GM18511 (cell line): ENCODE data around the gene IQGAP3.
A peak's percentile ranks its signal among the peaks of the same experiment; 100 is the strongest.
"Not testable (repeated sequence)": the region's sequence is repeated elsewhere in the genome, so short reads cannot be mapped to it uniquely, and the experiment has no call there.

ENCODE experiments used
- ATAC-seq: cut with Tn5 transposase; IDR thresholded peaks from one replicate; pipeline ENCODE4 v1.9.1; 2021; ENCODE audit warnings: mild to moderate bottlenecking, moderate library complexity; ENCODE audit not compliant: unreplicated experiment

Gene IQGAP3, protein sequence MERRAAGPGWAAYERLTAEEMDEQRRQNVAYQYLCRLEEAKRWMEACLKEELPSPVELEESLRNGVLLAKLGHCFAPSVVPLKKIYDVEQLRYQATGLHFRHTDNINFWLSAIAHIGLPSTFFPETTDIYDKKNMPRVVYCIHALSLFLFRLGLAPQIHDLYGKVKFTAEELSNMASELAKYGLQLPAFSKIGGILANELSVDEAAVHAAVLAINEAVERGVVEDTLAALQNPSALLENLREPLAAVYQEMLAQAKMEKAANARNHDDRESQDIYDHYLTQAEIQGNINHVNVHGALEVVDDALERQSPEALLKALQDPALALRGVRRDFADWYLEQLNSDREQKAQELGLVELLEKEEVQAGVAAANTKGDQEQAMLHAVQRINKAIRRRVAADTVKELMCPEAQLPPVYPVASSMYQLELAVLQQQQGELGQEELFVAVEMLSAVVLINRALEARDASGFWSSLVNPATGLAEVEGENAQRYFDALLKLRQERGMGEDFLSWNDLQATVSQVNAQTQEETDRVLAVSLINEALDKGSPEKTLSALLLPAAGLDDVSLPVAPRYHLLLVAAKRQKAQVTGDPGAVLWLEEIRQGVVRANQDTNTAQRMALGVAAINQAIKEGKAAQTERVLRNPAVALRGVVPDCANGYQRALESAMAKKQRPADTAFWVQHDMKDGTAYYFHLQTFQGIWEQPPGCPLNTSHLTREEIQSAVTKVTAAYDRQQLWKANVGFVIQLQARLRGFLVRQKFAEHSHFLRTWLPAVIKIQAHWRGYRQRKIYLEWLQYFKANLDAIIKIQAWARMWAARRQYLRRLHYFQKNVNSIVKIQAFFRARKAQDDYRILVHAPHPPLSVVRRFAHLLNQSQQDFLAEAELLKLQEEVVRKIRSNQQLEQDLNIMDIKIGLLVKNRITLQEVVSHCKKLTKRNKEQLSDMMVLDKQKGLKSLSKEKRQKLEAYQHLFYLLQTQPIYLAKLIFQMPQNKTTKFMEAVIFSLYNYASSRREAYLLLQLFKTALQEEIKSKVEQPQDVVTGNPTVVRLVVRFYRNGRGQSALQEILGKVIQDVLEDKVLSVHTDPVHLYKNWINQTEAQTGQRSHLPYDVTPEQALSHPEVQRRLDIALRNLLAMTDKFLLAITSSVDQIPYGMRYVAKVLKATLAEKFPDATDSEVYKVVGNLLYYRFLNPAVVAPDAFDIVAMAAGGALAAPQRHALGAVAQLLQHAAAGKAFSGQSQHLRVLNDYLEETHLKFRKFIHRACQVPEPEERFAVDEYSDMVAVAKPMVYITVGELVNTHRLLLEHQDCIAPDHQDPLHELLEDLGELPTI (N-terminal part only)

DNA sequence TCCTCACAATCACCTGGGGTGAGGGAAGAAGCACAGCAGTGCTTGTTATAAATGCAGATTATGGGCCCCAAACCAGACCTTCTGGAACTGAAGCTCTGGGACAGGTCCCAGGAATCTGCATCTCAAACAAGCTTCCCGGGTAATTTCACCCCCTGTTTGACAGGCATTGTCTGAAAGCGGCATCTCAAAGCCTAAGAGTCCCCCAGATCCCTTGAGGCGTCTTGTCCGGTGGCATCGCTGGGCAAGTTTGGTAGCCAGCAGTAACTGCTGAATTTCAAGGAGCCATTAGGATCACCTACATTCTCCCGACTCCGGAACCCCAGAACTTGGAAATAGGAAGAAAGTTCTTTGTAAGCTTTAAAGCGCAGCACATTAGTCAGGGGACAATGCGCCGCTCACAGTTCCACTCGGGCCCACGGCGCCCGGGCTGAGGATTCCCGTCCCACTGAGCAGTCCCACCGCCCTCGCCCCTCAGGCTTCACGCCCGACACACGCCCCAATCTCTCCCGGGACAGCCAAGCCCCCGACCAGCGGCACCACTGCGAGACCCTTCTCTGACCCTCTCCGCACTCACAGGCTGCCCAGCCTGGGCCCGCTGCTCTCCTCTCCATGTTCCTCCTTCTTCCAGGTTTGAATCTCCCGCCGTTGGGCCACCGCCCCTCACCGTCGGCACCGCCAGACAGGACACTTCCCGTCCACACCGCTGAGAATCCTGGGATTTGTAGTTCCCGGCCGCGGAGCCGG, at the start of gene IQGAP3:
Gene IQGAP3, minus strand, starts transcription at position 647 of the 744 bp plus-strand sequence. Its CDS starts 36 bp downstream, at position 611.
- peak; percentile 76 for ATAC-seq

- ATAC-seq, result no peak
Observed at GRCh38 chr1:156619582-156619955, 47.2 kb upstream of the IQGAP3 start.

DNA sequence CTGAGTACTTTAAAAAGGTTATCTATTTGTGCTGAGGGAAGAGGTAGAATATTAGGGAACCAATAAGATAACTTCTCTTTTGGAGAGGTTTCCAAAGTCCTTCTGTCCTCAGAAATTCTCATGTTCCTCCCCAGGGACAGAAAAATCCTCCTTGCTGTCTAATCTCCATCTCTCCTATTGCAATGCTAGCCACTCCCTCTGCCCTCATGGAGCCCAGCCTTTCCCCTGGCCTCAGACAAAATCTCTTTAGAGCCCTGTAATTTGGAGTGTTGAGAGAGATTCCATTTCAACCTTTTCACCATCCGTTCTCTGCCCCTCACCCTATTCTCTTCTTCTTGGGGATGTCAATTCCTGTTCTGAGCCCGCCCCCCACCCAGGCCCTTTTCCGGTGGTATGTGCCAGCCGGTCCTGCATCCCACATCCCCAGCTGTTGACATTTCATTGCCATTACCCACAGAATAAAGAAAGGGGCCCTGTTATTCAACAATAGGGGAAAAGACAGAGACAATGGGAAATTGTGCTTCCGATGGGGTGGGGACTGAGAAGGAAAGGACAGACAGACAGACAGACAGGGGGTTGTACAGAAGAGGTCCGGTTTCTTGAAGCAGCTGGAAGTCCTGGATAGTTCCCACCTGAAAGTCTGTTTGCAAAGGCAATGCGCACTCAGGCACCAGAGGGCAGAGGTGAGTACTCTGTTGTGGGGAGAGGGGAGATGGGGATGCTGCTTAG, 46.7 kb upstream of the IQGAP3 start, which contains the start of gene HAPLN2:
Gene HAPLN2, plus strand, starts transcription at position 563 of the 729 bp plus-strand sequence. CDS start 4,076 bp downstream, outside the sequence.
- no peak for ATAC-seq

- ATAC-seq, result no peak
Observed at GRCh38 chr1:156616463-156616862, 44.1 kb upstream of the IQGAP3 start.

GRCh38 chr1:156615946-156616345, 43.6 kb upstream of the IQGAP3 start:
- no peak for ATAC-seq

DNA sequence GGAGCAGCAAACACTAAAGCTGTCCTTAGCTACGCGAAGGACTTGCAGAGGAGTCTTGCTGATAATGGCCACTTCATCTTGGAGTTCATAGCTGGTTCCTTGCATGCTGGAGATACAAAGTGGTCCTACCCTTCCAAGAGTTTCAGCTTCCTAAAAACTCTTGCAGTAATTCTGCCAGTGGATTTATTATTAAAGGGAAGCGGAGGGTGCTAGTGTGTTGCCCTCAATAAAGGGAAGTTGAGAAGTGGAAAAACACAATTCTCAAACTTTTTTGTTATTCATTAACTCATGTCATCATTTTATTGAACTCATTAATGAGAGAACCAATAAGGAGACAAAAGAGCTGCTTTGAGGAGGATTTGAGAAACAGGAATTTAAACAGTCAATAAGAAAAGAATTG, 40.3 kb upstream of the IQGAP3 start:
- ATAC-seq, result no peak

- ATAC-seq, result not testable (repeated sequence)
Observed at GRCh38 chr1:156610072-156610471, 37.7 kb upstream of the IQGAP3 start.

DNA sequence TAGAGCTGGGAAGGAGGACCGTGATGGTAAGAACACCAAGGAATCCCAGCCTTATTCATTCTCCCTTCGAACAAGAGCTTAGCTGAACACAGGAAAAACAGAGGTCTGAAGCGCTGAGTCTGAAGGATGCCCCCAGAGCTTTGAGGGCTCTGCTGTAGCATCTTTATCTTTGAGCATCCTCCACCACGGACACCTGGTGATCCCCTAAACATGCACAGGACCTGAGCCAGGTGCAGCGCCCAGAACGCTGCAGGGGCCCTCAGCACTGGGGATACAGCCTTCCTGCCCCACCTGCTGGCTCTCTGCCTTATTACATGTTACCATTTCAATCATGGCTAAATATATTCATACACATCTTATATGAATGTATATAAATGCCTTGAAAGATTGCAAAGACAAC, 36.6 kb upstream of the IQGAP3 start:
- ATAC-seq, result no peak

DNA sequence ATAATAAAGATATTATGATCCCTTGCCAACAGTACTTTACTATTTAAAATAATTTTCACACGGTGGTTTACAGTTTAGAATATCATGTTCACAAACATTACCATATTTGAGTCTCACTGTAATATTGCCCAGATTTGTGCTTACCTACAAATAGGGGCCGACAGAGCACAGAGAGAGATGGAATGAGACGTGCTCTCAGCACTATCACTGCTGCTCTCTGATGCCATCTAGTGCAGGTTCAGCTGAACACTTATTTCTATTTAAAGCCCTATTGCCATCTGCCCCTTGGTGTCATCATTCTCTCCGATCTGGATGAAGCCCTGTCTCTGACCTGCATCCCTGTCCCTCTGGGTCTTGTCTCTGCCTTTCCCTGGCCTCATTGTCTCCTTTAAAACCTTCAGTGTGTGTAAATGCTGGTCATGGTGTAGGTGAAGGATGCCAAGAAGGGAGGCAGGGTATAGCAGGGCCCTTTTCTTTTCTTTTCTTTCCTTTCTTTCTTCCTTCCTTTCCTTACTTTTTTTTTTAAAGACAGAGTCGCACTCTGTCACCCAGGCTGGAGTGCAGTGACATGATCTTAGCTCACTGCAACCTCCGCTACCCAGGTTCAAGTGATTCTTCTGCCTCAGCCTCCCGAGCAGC, 35.8 kb upstream of the IQGAP3 start:
- ATAC-seq, result no peak

DNA sequence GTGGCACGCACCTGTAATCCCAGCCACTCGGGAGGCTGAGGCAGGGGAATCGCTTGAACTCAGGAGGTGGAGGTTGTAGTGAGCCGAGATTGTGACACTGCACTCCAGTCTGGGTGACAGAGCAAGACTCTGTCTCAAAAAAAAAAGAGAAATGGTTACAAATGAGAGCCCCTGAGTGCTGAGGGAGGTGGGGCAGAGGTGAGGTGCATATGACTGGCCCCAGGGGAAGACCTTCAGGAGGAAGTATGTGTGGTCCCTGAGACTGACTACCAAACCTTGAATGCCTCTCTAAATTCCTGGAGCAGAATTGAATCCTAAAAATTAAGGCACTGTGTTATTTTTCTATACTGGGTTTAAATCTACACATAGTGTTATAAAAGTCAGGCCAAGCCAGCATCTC, 35.0 kb upstream of the IQGAP3 start:
- not testable (repeated sequence) for ATAC-seq

- no peak for ATAC-seq
Observed at GRCh38 chr1:156602557-156602993, 30.2 kb upstream of the IQGAP3 start.

DNA sequence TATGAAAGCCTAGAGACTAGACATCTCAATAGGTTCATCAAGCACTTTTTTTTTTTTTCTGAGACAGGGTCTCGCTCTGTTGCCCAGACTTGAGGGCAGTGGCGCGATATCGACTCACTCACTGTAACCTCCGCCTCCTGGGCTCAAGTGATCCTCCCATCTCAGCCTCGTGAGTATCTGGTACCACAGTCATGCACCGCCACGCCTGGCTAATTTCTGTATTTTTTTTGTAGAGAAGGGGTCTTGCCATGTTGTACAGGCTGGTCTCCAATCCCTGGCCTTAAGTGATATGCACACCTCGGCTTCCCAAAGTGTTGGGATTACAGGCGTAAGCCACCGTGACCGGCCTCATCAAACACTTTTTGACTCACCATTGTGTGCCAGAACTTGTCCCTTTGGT, 29.5 kb upstream of the IQGAP3 start:
- peak; percentile 27 for ATAC-seq

DNA sequence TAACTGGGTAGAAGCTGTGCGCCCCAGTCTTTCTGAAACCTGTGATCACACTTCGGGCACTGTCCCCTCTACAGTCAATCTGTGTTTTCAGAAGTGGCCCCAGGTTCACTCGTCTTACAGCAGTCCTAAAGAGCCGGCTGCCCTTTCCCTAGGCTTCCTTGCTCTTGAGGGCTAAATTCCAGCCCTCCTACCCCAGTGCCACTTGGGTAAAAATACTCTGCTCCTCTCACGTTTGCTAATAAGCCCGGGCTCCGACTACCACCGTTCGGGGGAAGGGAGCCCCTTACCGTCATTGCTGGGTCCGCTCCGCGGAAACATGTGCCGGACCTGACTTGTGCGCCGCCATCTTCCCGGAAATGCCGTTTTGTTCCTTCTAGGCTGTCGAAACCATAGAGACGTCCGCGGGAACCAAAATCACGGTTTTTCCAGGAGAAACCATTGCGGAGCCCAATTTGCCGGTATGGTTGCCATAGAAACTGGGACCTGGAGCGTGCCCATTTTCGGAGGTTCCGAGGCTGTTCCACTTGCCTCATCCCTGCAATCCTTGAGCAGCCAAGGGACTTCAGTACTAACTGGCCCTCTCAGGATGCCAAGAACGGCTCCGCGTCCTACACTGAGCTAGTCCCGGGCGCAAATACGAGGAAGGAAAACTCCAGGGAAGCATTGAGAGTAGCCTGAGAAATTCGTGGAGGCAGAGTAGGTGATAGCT, 28.9 kb upstream of the IQGAP3 start, which contains the start of gene GPATCH4:
Gene GPATCH4, minus strand, starts transcription at position 358 of the 709 bp plus-strand sequence.
- ATAC-seq, result peak; percentile 76

GRCh38 chr1:156600733-156601121, 28.4 kb upstream of the IQGAP3 start:
- ATAC-seq, result no peak

- peak; percentile 47 for ATAC-seq
Observed at GRCh38 chr1:156599811-156600210, 27.4 kb upstream of the IQGAP3 start.

DNA sequence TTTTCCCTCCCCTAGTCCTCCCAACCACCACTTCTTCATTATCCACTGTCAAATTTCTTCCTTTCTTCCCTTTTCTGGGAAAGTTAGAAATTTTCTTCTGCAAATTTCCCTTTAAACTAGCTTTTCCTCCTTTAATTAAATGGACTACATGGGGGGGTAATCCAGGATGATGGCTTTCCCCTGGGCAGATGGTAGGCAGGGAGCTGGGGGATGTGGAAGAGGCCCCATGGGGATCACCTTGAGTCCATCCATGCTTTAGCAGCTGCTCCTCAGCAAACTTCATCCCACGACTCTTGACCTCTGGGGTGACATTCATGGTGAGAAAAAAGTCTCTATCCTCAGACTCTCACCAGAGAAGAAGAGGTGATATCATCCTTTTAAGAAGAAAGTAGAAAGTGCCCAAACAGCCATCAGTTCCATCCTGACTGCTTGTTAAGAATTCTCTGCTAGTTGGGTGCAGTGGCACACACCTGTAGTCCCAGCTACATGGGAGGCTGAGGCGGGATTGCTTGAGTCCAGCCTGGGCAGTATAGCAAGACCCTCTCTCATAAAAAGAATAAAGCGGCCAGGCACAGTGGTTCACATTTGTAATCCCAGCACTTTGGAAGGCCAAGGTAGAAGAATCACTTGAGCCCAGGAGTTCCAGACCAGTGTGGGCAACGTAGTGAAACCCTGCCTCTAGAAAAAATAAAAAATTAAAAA, 26.5 kb upstream of the IQGAP3 start:
- ATAC-seq, result no peak

GRCh38 chr1:156598125-156598524, 25.8 kb upstream of the IQGAP3 start:
- ATAC-seq, result no peak

DNA sequence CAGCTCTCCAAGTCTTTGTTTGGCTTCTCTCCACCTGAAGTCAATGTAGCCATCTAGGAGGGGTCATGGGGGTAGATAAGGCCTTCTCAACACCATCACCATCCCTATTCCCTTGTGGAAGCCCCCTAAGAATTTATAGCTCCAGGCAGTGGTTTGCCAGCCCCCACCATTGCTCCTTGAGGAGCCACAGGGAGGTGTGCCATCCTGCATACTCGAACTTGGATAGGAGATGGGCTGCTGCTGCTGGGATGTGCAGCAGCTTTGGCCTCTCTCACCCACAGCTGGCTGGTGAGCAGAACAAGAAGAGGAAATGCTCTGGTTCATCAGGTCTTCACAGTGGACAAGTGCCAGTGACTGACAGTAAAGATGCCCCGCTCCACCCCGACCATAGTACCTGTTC, 24.1 kb upstream of the IQGAP3 start:
- no peak for ATAC-seq
